ENCODE results near the gene SCGB1A1.

Gene SCGB1A1

GRCh38 chr11:62401356-62401755, 17.5 kb upstream of the SCGB1A1 start:
- no peak for DNase-seq (ENCODE audit: extremely low spot score)
- ChIA-PET POLR2A (interaction anchor here (1.0 kb wide), 1 partner anchor 190 kb away, joined by 4 read pairs; the partner anchor contains the start of gene TUT1), CTCF (interaction anchor here (1.0 to 1.8 kb wide), 2 partner anchors 23 to 141 kb away, joined by 3 to 5 read pairs; no protein-coding TSS in a partner anchor)
- no peak for TF ChIP-seq SUZ12 (IDR thresholded peaks at IDR 0.05)
- TF ChIP-seq ELF4 (IDR thresholded peaks at IDR 0.05) = no peak
- TF ChIP-seq FOXM1 (IDR thresholded peaks at IDR 0.05; ENCODE audit: borderline replicate concordance) = no peak
- no peak for TF ChIP-seq HDGF (IDR thresholded peaks at IDR 0.05; ENCODE audit: borderline replicate concordance)
- TF ChIP-seq NFRKB (IDR thresholded peaks at IDR 0.05) = no peak
- no peak for TF ChIP-seq PKNOX1 (IDR thresholded peaks at IDR 0.05)
- no peak for TF ChIP-seq L3MBTL2 (conservative IDR thresholded peaks at IDR 0.05)
- TF ChIP-seq ARNT (IDR thresholded peaks at IDR 0.05) = no peak
- TF ChIP-seq FOXK2 (IDR thresholded peaks at IDR 0.05) = no peak
- TF ChIP-seq BHLHE40 (IDR thresholded peaks at IDR 0.05; ENCODE audit: borderline replicate concordance) = no peak
- TF ChIP-seq TARDBP (IDR thresholded peaks at IDR 0.05) = no peak
- no peak for TF ChIP-seq FOXA1 (IDR thresholded peaks at IDR 0.05)
- TF ChIP-seq ZNF384 (IDR thresholded peaks at IDR 0.05) = no peak
- no peak for TF ChIP-seq SP1 (IDR thresholded peaks at IDR 0.05)
- TF ChIP-seq LEF1 (IDR thresholded peaks at IDR 0.05; ENCODE audit: borderline replicate concordance) = no peak
- TF ChIP-seq CTBP1 (IDR thresholded peaks at IDR 0.05; ENCODE audit: borderline replicate concordance) = no peak

GRCh38 chr11:62401811-62402210, 17.0 kb upstream of the SCGB1A1 start:
- POLR2A ChIA-PET = interaction anchor here (1.0 kb wide), 1 partner anchor 189 kb away, joined by 4 read pairs; the partner anchor contains the start of gene TUT1
- CTCF ChIA-PET = interaction anchor here (0.5 to 1.8 kb wide), 3 partner anchors 18 to 141 kb away, joined by 3 to 5 read pairs (median 5); no protein-coding TSS in a partner anchor
- no peak for DNase-seq (ENCODE audit: extremely low spot score)
- TF ChIP-seq FOXA1 (IDR thresholded peaks at IDR 0.05) (no peak), ARNT (IDR thresholded peaks at IDR 0.05) (no peak), TARDBP (IDR thresholded peaks at IDR 0.05) (no peak), SUZ12 (IDR thresholded peaks at IDR 0.05) (no peak), L3MBTL2 (conservative IDR thresholded peaks at IDR 0.05) (no peak), NFRKB (IDR thresholded peaks at IDR 0.05) (no peak), SP1 (IDR thresholded peaks at IDR 0.05) (no peak), BHLHE40 (IDR thresholded peaks at IDR 0.05; ENCODE audit: borderline replicate concordance) (no peak), LEF1 (IDR thresholded peaks at IDR 0.05; ENCODE audit: borderline replicate concordance) (no peak), PKNOX1 (IDR thresholded peaks at IDR 0.05) (no peak)

GRCh38 chr11:62402226-62402959, 16.4 kb upstream of the SCGB1A1 start:
- ChIA-PET POLR2A (no interaction called here), CTCF (interaction anchor here (0.5 to 1.8 kb wide), 2 partner anchors 18 to 140 kb away, joined by 5 read pairs; no protein-coding TSS in a partner anchor)
- TF ChIP-seq TARDBP (IDR thresholded peaks at IDR 0.05) (no peak), SUZ12 (IDR thresholded peaks at IDR 0.05) (no peak), FOXK2 (IDR thresholded peaks at IDR 0.05) (no peak), FOXA1 (IDR thresholded peaks at IDR 0.05) (no peak), ELF4 (IDR thresholded peaks at IDR 0.05) (no peak), BHLHE40 (IDR thresholded peaks at IDR 0.05; ENCODE audit: borderline replicate concordance) (no peak)
- DNase-seq (ENCODE audit: extremely low spot score) = no peak

GRCh38 chr11:62402960-62403730, 15.7 kb upstream of the SCGB1A1 start:
- DNase-seq (ENCODE audit: extremely low spot score) = no peak
- ChIA-PET CTCF (interaction anchor here (1.0 to 1.8 kb wide), 3 partner anchors 8 to 140 kb away, joined by 4 to 5 read pairs (median 4); no protein-coding TSS in a partner anchor), POLR2A (no interaction called here)
- no peak for TF ChIP-seq FOXA1 (IDR thresholded peaks at IDR 0.05)
- no peak for TF ChIP-seq FOXM1 (IDR thresholded peaks at IDR 0.05; ENCODE audit: borderline replicate concordance)
- no peak for TF ChIP-seq SUZ12 (IDR thresholded peaks at IDR 0.05)
- TF ChIP-seq ELF4 (IDR thresholded peaks at IDR 0.05) = no peak
- no peak for TF ChIP-seq LEF1 (IDR thresholded peaks at IDR 0.05; ENCODE audit: borderline replicate concordance)
- no peak for TF ChIP-seq PKNOX1 (IDR thresholded peaks at IDR 0.05)
- no peak for TF ChIP-seq ZNF384 (IDR thresholded peaks at IDR 0.05)
- TF ChIP-seq SP1 (IDR thresholded peaks at IDR 0.05) = no peak
- no peak for TF ChIP-seq FOXK2 (IDR thresholded peaks at IDR 0.05)

GRCh38 chr11:62404435-62404834, 14.4 kb upstream of the SCGB1A1 start:
- POLR2A ChIA-PET = no interaction called here
- no peak for DNase-seq (ENCODE audit: extremely low spot score)
- CTCF ChIA-PET = interaction anchor here (0.6 to 1.2 kb wide), 2 partner anchors 10 to 226 kb away, joined by 4 to 6 read pairs; no protein-coding TSS in a partner anchor
- TF ChIP-seq LEF1 (IDR thresholded peaks at IDR 0.05; ENCODE audit: borderline replicate concordance) (no peak), ARNT (IDR thresholded peaks at IDR 0.05) (no peak), SUZ12 (IDR thresholded peaks at IDR 0.05) (no peak)

- no peak for DNase-seq (ENCODE audit: extremely low spot score)
- ChIA-PET POLR2A (no interaction called here), CTCF (interaction anchor here (0.6 kb wide), 1 partner anchor 226 kb away, joined by 6 read pairs; no protein-coding TSS in a partner anchor)
- TF ChIP-seq HDGF (IDR thresholded peaks at IDR 0.05; ENCODE audit: borderline replicate concordance) = no peak
- TF ChIP-seq SUZ12 (IDR thresholded peaks at IDR 0.05) = no peak
- no peak for TF ChIP-seq FOXA1 (IDR thresholded peaks at IDR 0.05)
- no peak for TF ChIP-seq PKNOX1 (IDR thresholded peaks at IDR 0.05)
Measured at GRCh38 chr11:62404901-62405300, 13.9 kb upstream of the SCGB1A1 start.

Measured in HEK293T (cell line).